Colonic mucosa (tissue), 4 donors: ENCODE measurements around the gene ARHGAP26. TPM values are rescaled to one million over a fixed set of nuclear protein-coding genes. Genes with fewer than 3 reads are reported as not detected.

Source experiments
- DNase-seq: peaks from one replicate; pipeline ENCODE4 v3.0.0-alpha.2; 2020
- H3K27ac ChIP-seq: fragments of 200-600 bp; one replicate; pipeline ENCODE4 v1.8.0; 2021
- H3K27me3 ChIP-seq: fragments of 200-600 bp; one replicate; pipeline ENCODE4 v1.8.0; 2021
- H3K36me3 ChIP-seq: fragments of 200-600 bp; one replicate; pipeline ENCODE4 v1.8.0; 2021
- H3K4me1 ChIP-seq: fragments of 200-600 bp; one replicate; pipeline ENCODE4 v1.8.0; 2021; ENCODE audit warnings: mild to moderate bottlenecking
- H3K4me3 ChIP-seq: fragments of 200-600 bp; one replicate; pipeline ENCODE4 v1.8.0; 2021
- H3K9ac ChIP-seq, 2 donors: one replicate each; pipeline ENCODE4 v1.7.0; 2013; ENCODE audit warnings: control low read depth in 2 of 2, low read depth in 2 of 2, low read length in 2 of 2
- H3K9me3 ChIP-seq: fragments of 200-600 bp; one replicate; pipeline ENCODE4 v1.8.0; 2021
- intact Hi-C: fragments of 100-400 bp; cut with DNase I; formaldehyde crosslinking; loops from one replicate; pipeline ENCODE4 v1.14.1; 2022
- total RNA-seq, 2 donors: library from RNA; stranded (reverse); fragmentation: NEBNext Ultra II Directional in 1 of 2; extraction: Animal tissue kit (Norgen Biotek cat#: 25700) in 1 of 2; gene quantifications; one replicate each; pipeline ENCODE4 v1.2.1, GENCODE V29; 2021
- TF ChIP-seq, protein P1 (sequence below): fragments of 200-600 bp; IDR thresholded peaks from one replicate; pipeline ENCODE4 v1.8.0; 2022; ENCODE audit warnings: antibody characterized with exemption, mild to moderate bottlenecking
- donor health status: healthy.
- donor health status: DM: no; HTN: no; CAD: no.
- donor health status: DM: no; HTN: no; CAD: no.

Gene ARHGAP26
- total RNA-seq, 2 donors from 2014 or later, result 59.1 to 74.0 TPM

DNA sequence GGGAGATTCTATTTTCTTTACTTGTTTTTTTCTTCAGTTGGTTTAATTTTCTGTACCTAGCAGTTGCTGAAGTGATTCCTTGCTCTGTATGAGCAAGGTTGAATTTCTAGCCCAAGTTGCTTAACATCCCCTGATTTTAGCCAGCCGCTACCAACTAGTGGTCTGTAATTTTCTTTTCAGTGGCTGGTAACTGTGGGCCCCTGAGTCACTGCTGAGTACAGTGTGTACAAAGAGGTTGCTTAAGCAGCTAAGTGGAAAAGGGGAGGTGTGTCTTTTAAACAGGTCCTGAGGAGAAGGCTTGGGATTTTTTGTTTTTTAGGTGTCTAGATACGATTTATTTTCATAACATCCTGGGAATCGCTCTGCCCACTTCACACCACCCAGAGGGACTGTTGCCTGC is 378.6 kb downstream of the ARHGAP26 start:
- no peaks in the 10 kb centered on the region for H3K4me1 ChIP-seq
- H3K4me3 ChIP-seq, result no peak overlapping the region
- no peaks in the 10 kb centered on the region for H3K9me3 ChIP-seq
- H3K36me3 ChIP-seq, result no peaks in the 10 kb centered on the region
- no peak overlapping the region for H3K27ac ChIP-seq
- no peak for DNase-seq
- intact Hi-C loops, result no loop called here
- H3K9ac ChIP-seq, result no peak overlapping the region
- no peaks in the 10 kb centered on the region for H3K27me3 ChIP-seq
- TF ChIP-seq, protein P1, sequence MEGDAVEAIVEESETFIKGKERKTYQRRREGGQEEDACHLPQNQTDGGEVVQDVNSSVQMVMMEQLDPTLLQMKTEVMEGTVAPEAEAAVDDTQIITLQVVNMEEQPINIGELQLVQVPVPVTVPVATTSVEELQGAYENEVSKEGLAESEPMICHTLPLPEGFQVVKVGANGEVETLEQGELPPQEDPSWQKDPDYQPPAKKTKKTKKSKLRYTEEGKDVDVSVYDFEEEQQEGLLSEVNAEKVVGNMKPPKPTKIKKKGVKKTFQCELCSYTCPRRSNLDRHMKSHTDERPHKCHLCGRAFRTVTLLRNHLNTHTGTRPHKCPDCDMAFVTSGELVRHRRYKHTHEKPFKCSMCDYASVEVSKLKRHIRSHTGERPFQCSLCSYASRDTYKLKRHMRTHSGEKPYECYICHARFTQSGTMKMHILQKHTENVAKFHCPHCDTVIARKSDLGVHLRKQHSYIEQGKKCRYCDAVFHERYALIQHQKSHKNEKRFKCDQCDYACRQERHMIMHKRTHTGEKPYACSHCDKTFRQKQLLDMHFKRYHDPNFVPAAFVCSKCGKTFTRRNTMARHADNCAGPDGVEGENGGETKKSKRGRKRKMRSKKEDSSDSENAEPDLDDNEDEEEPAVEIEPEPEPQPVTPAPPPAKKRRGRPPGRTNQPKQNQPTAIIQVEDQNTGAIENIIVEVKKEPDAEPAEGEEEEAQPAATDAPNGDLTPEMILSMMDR, result no peak

DNA sequence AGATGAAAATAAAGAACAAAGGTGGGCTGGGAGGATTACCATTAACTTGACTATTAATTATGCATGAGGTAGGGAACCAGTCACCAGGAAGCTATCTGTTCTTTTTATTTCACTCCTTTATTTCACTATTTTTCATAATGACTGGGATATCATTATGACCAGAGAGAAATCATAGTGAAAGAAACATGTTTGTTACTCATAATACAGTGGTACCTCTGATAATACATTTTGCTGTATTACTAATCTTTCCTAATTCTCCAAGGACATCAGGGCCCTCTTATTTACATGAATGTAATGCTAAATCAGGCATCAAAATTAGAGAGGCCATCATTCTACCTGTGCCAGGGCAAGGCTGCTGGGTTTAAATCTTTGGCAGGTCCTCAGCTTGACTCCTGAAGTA is 379.6 kb downstream of the ARHGAP26 start:
- Histone ChIP-seq H3K4me3 (no peak overlapping the region), H3K9ac (no peak overlapping the region), H3K9me3 (no peaks in the 10 kb centered on the region), H3K4me1 (no peaks in the 10 kb centered on the region), H3K27ac (no peak overlapping the region), H3K27me3 (no peaks in the 10 kb centered on the region), H3K36me3 (no peaks in the 10 kb centered on the region)
- DNase-seq, result no peak
- intact Hi-C loops, result no loop called here
- TF ChIP-seq, protein P1, result no peak

DNA sequence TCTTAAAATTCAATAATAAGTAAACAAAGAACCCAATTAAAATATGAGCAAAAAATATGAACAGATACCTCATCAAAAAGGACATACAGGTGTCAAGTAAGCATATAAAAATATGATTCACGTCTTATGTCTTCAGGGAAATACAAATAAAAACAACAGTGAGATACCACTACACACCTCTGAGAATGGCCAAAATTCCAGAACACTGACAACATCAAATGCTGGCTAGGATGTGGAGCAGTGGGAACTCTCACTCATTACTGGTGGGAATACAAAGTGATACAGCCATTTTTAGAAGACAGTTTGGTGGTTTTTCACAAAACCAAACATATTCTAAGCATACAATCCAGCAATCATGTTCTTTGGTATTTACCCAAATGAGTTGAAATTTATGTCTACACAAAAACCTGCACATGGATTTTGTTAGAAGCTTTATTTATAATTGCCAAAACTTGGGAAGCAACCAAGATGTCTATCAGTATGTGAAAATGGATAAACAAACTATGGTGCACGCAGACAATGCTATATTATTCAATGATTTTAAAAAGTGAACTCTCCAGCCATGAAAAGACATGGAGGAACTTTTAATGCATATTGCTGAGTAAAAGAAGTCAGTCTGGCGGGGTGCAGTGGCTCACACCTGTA is 381.0 kb downstream of the ARHGAP26 start:
- no peak for DNase-seq
- H3K4me1 ChIP-seq, result no peaks in the 10 kb centered on the region
- H3K9me3 ChIP-seq, result no peaks in the 10 kb centered on the region
- intact Hi-C loops, result no loop called here
- H3K36me3 ChIP-seq, result no peaks in the 10 kb centered on the region
- H3K27ac ChIP-seq, result no peak overlapping the region
- TF ChIP-seq, protein P1, result no peak
- no peak overlapping the region for H3K9ac ChIP-seq
- no peaks in the 10 kb centered on the region for H3K27me3 ChIP-seq
- no peak overlapping the region for H3K4me3 ChIP-seq

DNA sequence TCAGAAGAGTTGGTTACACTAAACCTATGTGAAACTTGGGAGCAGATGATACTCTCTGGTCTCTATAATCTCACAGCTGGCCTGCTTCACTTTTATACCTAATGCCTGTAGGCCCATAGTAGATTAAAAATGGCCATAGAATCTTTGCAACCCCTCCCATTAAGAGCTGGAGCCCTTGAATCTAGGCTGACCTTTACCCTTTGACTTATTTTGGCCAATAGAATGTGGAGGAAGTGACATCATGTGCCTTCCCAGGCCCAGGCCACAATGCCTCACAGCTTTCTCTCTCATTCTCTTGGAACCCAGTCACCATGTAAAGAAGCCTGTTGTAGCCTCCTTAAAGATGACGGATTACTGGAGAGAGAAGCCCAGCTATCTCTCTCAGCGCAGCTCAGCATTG is 382.3 kb downstream of the ARHGAP26 start:
- TF ChIP-seq, protein P1, result no peak
- DNase-seq, result no peak
- intact Hi-C loops, result no loop called here
- H3K27me3 ChIP-seq, result no peaks in the 10 kb centered on the region
- H3K4me1 ChIP-seq, result no peaks in the 10 kb centered on the region
- no peaks in the 10 kb centered on the region for H3K9me3 ChIP-seq
- H3K9ac ChIP-seq, result no peak overlapping the region
- H3K4me3 ChIP-seq, result no peak overlapping the region
- no peak overlapping the region for H3K27ac ChIP-seq
- no peaks in the 10 kb centered on the region for H3K36me3 ChIP-seq

DNA sequence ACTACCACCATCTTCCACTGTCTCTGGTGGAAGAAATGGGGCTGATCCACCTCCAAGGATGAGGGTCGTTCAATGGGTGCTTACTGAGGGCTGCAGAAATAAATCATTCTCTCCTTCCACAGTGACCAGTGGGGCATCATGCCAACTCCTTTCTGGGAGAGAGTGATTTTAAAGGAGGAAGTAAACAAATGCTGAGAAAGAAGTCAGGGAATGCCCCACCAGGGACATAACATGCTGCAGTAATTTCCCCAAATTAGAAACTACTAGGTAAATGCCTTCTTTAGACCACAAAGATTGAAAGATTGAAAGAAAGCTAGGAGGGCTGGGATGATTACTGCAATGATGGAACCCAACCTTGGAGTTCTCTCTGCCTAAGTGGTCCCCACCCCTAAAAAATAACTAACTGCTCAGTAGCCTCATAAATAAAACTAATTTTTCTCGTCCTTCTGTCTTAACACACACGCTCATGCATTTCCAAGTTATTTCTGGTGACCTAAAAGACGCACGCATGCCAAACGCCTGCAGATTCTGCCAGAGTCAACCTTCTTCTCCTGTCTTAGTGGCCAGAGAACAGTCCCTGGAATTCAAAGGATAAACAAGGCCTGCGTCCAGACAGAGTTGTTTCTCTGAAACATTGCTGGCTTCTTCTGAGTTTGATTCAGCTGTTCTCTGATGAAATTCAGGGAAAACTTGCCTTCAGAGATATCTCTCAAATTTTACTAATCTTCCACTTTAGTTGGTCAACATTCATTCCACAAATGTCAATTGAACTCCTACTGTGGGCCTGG is 383.3 kb downstream of the ARHGAP26 start:
- peak overlapping the region in 1 of 2 donors; percentile 29 for H3K9ac ChIP-seq
- no peaks in the 10 kb centered on the region for H3K36me3 ChIP-seq
- H3K4me3 ChIP-seq, result no peak overlapping the region
- no peaks in the 10 kb centered on the region for H3K4me1 ChIP-seq
- TF ChIP-seq, protein P1, result no peak
- intact Hi-C loops, result no loop called here
- no peaks in the 10 kb centered on the region for H3K9me3 ChIP-seq
- H3K27me3 ChIP-seq, result no peaks in the 10 kb centered on the region
- H3K27ac ChIP-seq, result peak overlapping the region; percentile 25
- DNase-seq, result peak; percentile 31
